Cardiac fibroblast (primary cell): Measurements from ENCODE around the gene TRIM22.

Experiments used
- DNase-seq, 2 donors: peaks; one replicate each; pipeline versions ENCODE4 v3.0.0 to v3.0.0-alpha.2; 2010; ENCODE audit warnings: low read depth in 2 of 2
- H3K4me3 ChIP-seq, 2 donors: replicated peaks in 1 of 2; 1 replicate in 1 of 2; 2 replicates in 1 of 2; pipeline ENCODE4 v1.5.1; 2011; ENCODE audit warnings: low read depth in 2 of 2, low read length in 2 of 2, mild to moderate bottlenecking in 2 of 2, moderate library complexity in 1 of 2
- CTCF ChIP-seq: IDR thresholded peaks from one replicate; pipeline ENCODE4 v1.5.1; 2011; ENCODE audit warnings: low read depth, mild to moderate bottlenecking, low read length, inconsistent platforms

TRIM22 gene

GRCh38 chr11:5691964-5692361 lies 2.4 kb downstream of the TRIM22 start:
- H3K4me3 ChIP-seq, result no peak overlapping the region
- DNase-seq, result no peak
- no peak for TF ChIP-seq CTCF

GRCh38 chr11:5694642-5695041 lies 5.1 kb downstream of the TRIM22 start:
- TF ChIP-seq CTCF, result no peak
- DNase-seq, result no peak
- H3K4me3 ChIP-seq, result no peak overlapping the region

- no peak for DNase-seq
- no peak overlapping the region for H3K4me3 ChIP-seq
- TF ChIP-seq CTCF, result no peak
Observed at GRCh38 chr11:5695580-5695979, 6.0 kb downstream of the TRIM22 start.

GRCh38 chr11:5696210-5696609 lies 6.6 kb downstream of the TRIM22 start:
- TF ChIP-seq CTCF, result no peak
- H3K4me3 ChIP-seq, result no peak overlapping the region
- DNase-seq, result no peak

- H3K4me3 ChIP-seq, result no peak overlapping the region
- no peak for TF ChIP-seq CTCF
- no peak for DNase-seq
Observed at GRCh38 chr11:5698281-5698680, 8.7 kb downstream of the TRIM22 start.

- no peak for DNase-seq
- H3K4me3 ChIP-seq, result no peak overlapping the region
- no peak for TF ChIP-seq CTCF
Observed at GRCh38 chr11:5700421-5701054, 10.9 kb downstream of the TRIM22 start.

DNA sequence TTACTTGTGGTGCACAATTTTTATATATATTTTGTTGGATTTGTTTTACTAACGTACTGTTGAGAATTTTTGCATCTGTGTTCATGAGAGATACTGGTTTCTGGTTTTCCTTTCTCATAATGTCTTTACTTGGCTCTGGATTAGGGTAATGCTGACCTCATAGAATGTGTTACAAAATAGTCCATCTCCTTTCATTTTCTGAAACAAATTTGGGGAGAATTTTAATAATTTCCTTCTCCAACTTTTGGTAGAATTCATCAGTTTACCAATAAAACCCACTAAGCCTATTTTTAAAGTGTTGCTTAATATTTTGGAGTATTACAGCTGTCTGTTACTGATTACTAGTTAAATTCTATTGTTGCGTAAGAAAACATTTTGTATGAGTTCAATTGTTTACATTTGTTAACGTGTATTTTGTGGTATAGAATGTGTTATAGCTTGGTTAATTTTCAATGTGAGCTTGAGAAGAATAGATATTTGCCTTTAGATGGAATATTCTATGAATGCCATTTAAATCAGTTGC lies 11.5 kb downstream of the TRIM22 start:
- no peak for DNase-seq
- H3K4me3 ChIP-seq, result no peak overlapping the region
- TF ChIP-seq CTCF, result no peak
